ENCODE data around the gene MACO1. TPM values are rescaled to one million over a fixed set of nuclear protein-coding genes. Genes with fewer than 3 reads are reported as not detected.

MACO1 gene
- total and polyA plus RNA-seq, 2 donors from 2014 or later, result 12.1 to 19.3 TPM

GRCh38 chr1:25484533-25484932, 53.8 kb downstream of the MACO1 start:
- H3K27ac ChIP-seq (ENCODE audit: low read depth in 2 of 2, low read length in 2 of 2), result no peak overlapping the region
- no peaks in the 10 kb centered on the region for H3K9me3 ChIP-seq (ENCODE audit: control insufficient read depth in 2 of 3, insufficient read depth in 1 of 3, low read length in 3 of 3)
- H3K27me3 ChIP-seq (ENCODE audit: control insufficient read depth, insufficient read depth, low read length), result no peaks in the 10 kb centered on the region
- TF ChIP-seq CTCF (IDR thresholded peaks at IDR 0.05; ENCODE audit: borderline replicate concordance, extremely low read depth, insufficient read depth), result no peak
- no peak overlapping the region for H3K9ac ChIP-seq (ENCODE audit: low read length in 3 of 3)
- H3K4me1 ChIP-seq (ENCODE audit: control insufficient read depth in 2 of 3, insufficient read depth in 2 of 3, low read depth in 1 of 3, low read length in 3 of 3), result peaks cover 0 to 2% (median 0%) of the 10 kb centered on the region in 3 donors
- no peak overlapping the region for H3K4me3 ChIP-seq (ENCODE audit: low read length in 3 of 3)
- FAIRE-seq (peak; percentile 81), DNase-seq (no peak)
- intact Hi-C loops (cut with DNase I), result no loop called here
- H3K36me3 ChIP-seq (ENCODE audit: control insufficient read depth in 2 of 3, insufficient read depth in 3 of 3, low read length in 3 of 3), result peaks cover 4 to 15% (median 11%) of the 10 kb centered on the region in 3 donors

- FAIRE-seq, result no peak
- no peak for TF ChIP-seq CTCF (IDR thresholded peaks at IDR 0.05; ENCODE audit: borderline replicate concordance, extremely low read depth, insufficient read depth)
- Histone ChIP-seq H3K27me3 (ENCODE audit: control insufficient read depth, insufficient read depth, low read length) (no peaks in the 10 kb centered on the region), H3K36me3 (ENCODE audit: control insufficient read depth in 2 of 3, insufficient read depth in 3 of 3, low read length in 3 of 3) (peaks cover 6 to 21% (median 15%) of the 10 kb centered on the region in 3 donors), H3K27ac (ENCODE audit: low read depth in 2 of 2, low read length in 2 of 2) (no peak overlapping the region), H3K4me3 (ENCODE audit: low read length in 3 of 3) (no peak overlapping the region), H3K9ac (ENCODE audit: low read length in 3 of 3) (no peak overlapping the region), H3K4me1 (ENCODE audit: control insufficient read depth in 2 of 3, insufficient read depth in 2 of 3, low read depth in 1 of 3, low read length in 3 of 3) (peaks cover 0 to 2% (median 0%) of the 10 kb centered on the region in 3 donors), H3K9me3 (ENCODE audit: control insufficient read depth in 2 of 3, insufficient read depth in 1 of 3, low read length in 3 of 3) (no peaks in the 10 kb centered on the region)
- intact Hi-C loops (cut with DNase I), result no loop called here
- no peak for DNase-seq
Observed at GRCh38 chr1:25485536-25486411, 55.1 kb downstream of the MACO1 start.

GRCh38 chr1:25486602-25487001, 55.9 kb downstream of the MACO1 start:
- H3K27me3 ChIP-seq (ENCODE audit: control insufficient read depth, insufficient read depth, low read length), result no peaks in the 10 kb centered on the region
- intact Hi-C loops (cut with DNase I), result no loop called here
- DNase-seq (no peak), FAIRE-seq (no peak)
- no peak overlapping the region for H3K27ac ChIP-seq (ENCODE audit: low read depth in 2 of 2, low read length in 2 of 2)
- no peak overlapping the region for H3K4me3 ChIP-seq (ENCODE audit: low read length in 3 of 3)
- no peaks in the 10 kb centered on the region for H3K9me3 ChIP-seq (ENCODE audit: control insufficient read depth in 2 of 3, insufficient read depth in 1 of 3, low read length in 3 of 3)
- TF ChIP-seq CTCF (IDR thresholded peaks at IDR 0.05; ENCODE audit: borderline replicate concordance, extremely low read depth, insufficient read depth), result no peak
- no peak overlapping the region for H3K9ac ChIP-seq (ENCODE audit: low read length in 3 of 3)
- H3K4me1 ChIP-seq (ENCODE audit: control insufficient read depth in 2 of 3, insufficient read depth in 2 of 3, low read depth in 1 of 3, low read length in 3 of 3), result peaks cover 0 to 2% (median 0%) of the 10 kb centered on the region in 3 donors
- peaks cover 8 to 28% (median 18%) of the 10 kb centered on the region in 3 donors for H3K36me3 ChIP-seq (ENCODE audit: control insufficient read depth in 2 of 3, insufficient read depth in 3 of 3, low read length in 3 of 3)
